HG03457 (cell line): ENCODE data around the gene SF3B5.
"Not testable (repeated sequence)": the region's sequence is repeated elsewhere in the genome, so short reads cannot be mapped to it uniquely, and the experiment has no call there.

Experiments used
- ATAC-seq: cut with Tn5 transposase; IDR thresholded peaks from one replicate; pipeline ENCODE4 v1.9.1; 2021; ENCODE audit warnings: moderate number of reproducible peaks; ENCODE audit not compliant: unreplicated experiment

The SF3B5 gene

GRCh38 chr6:144095134-144096002 is at the start of gene SF3B5:
Gene SF3B5 (minus strand): TSS chr6:144095573. CDS start chr6:144095497, 76 bp downstream.
- ATAC-seq, result peak; percentile 91

GRCh38 chr6:144144996-144145395 is 49.6 kb upstream of the SF3B5 start:
- no peak for ATAC-seq

- ATAC-seq, result no peak
Measured at GRCh38 chr6:144143878-144144277, 48.5 kb upstream of the SF3B5 start.

- ATAC-seq, result no peak
Measured at GRCh38 chr6:144143106-144143505, 47.7 kb upstream of the SF3B5 start.

- no peak for ATAC-seq
Measured at GRCh38 chr6:144141470-144141869, 46.1 kb upstream of the SF3B5 start.

- peak; percentile 58 for ATAC-seq
Measured at GRCh38 chr6:144140867-144141266, 45.5 kb upstream of the SF3B5 start.

- no peak for ATAC-seq
Measured at GRCh38 chr6:144139817-144140216, 44.4 kb upstream of the SF3B5 start.

- ATAC-seq, result no peak
Measured at GRCh38 chr6:144138542-144138941, 43.2 kb upstream of the SF3B5 start.

GRCh38 chr6:144134737-144135136 is 39.4 kb upstream of the SF3B5 start:
- ATAC-seq, result no peak

- no peak for ATAC-seq
Measured at GRCh38 chr6:144134176-144134575, 38.8 kb upstream of the SF3B5 start.

GRCh38 chr6:144133225-144133821 is 38.0 kb upstream of the SF3B5 start:
- ATAC-seq, result no peak

- ATAC-seq, result not testable (repeated sequence)
Measured at GRCh38 chr6:144132167-144132690, 36.9 kb upstream of the SF3B5 start.

- no peak for ATAC-seq
Measured at GRCh38 chr6:144131248-144131709, 35.9 kb upstream of the SF3B5 start.

- no peak for ATAC-seq
Measured at GRCh38 chr6:144129469-144129868, 34.1 kb upstream of the SF3B5 start.

- ATAC-seq, result no peak
Measured at GRCh38 chr6:144127097-144127496, 31.7 kb upstream of the SF3B5 start.

GRCh38 chr6:144123836-144124235 is 28.5 kb upstream of the SF3B5 start:
- no peak for ATAC-seq

GRCh38 chr6:144123421-144123820 is 28.0 kb upstream of the SF3B5 start:
- ATAC-seq, result no peak

GRCh38 chr6:144122861-144123260 is 27.5 kb upstream of the SF3B5 start:
- ATAC-seq, result no peak

- ATAC-seq, result no peak
Measured at GRCh38 chr6:144119376-144119775, 24.0 kb upstream of the SF3B5 start.

GRCh38 chr6:144115219-144115618 is 19.8 kb upstream of the SF3B5 start:
- ATAC-seq, result no peak

GRCh38 chr6:144113366-144113765 is 18.0 kb upstream of the SF3B5 start:
- ATAC-seq, result no peak

- ATAC-seq, result no peak
Measured at GRCh38 chr6:144110210-144110609, 14.8 kb upstream of the SF3B5 start.
